HepG2 (cell line): ENCODE measurements around the gene FANCE. TPM values are rescaled to one million over a fixed set of nuclear protein-coding genes. Genes with fewer than 3 reads are reported as not detected.

Source experiments
- AKAP8 ChIP-seq: sonication (generic); formaldehyde crosslinking; IDR thresholded peaks from 2 replicates; pipeline ENCODE4 v1.5.1; 2020; ENCODE audit warnings: mild to moderate bottlenecking, missing genetic modification reagents
- BRF2 ChIP-seq: sonication (generic); formaldehyde crosslinking; IDR thresholded peaks from 2 replicates; pipeline ENCODE4 v1.8.1; 2022; ENCODE audit warnings: mild to moderate bottlenecking, missing genetic modification reagents
- DNMT1 ChIP-seq: sonication (generic); formaldehyde crosslinking; IDR thresholded peaks from 2 replicates; pipeline ENCODE4 v1.5.1; 2020; ENCODE audit warnings: mild to moderate bottlenecking, missing genetic modification reagents
- GATA4 ChIP-seq: sonication (generic); IDR thresholded peaks from 2 replicates; pipeline ENCODE4 v1.6.1; 2016; ENCODE audit warnings: antibody characterized with exemption, low read depth, borderline replicate concordance
- HOXA5 ChIP-seq: sonication (generic); formaldehyde crosslinking; IDR thresholded peaks from 2 replicates; pipeline ENCODE4 v1.4.0; 2020; ENCODE audit warnings: missing genetic modification reagents
- KAT8 ChIP-seq: IDR thresholded peaks from 2 replicates; pipeline ENCODE4 v1.6.1; 2016; ENCODE audit warnings: missing genetic modification reagents, missing compliant biosample characterization
- KMT2B ChIP-seq: IDR thresholded peaks from 2 replicates; pipeline ENCODE4 v1.6.1; 2016; ENCODE audit warnings: missing genetic modification reagents, missing compliant biosample characterization
- PHF5A ChIP-seq: IDR thresholded peaks from one replicate; pipeline ENCODE4 v1.6.1; 2018; ENCODE audit warnings: low read depth, missing genetic modification reagents; ENCODE audit not compliant: unreplicated experiment
- RARA ChIP-seq: IDR thresholded peaks from 2 replicates; pipeline ENCODE4 v1.6.1; 2016; ENCODE audit warnings: missing genetic modification reagents, missing compliant biosample characterization
- RORA ChIP-seq: sonication (generic); formaldehyde crosslinking; IDR thresholded peaks from 2 replicates; pipeline ENCODE4 v1.5.0; 2020; ENCODE audit warnings: mild to moderate bottlenecking, missing genetic modification reagents, moderate library complexity
- TBX2 ChIP-seq: sonication (generic); formaldehyde crosslinking; IDR thresholded peaks from 2 replicates; pipeline ENCODE4 v1.5.0; 2020; ENCODE audit warnings: missing genetic modification reagents, mild to moderate bottlenecking, borderline replicate concordance
- TMF1 ChIP-seq: sonication (generic); formaldehyde crosslinking; IDR thresholded peaks from 2 replicates; pipeline ENCODE4 v1.8.1; 2022; ENCODE audit warnings: low read depth, missing genetic modification reagents
- ZBTB8A ChIP-seq: sonication (generic); formaldehyde crosslinking; IDR thresholded peaks from 2 replicates; pipeline ENCODE4 v1.4.0; 2020; ENCODE audit warnings: mild to moderate bottlenecking, low read depth, missing genetic modification reagents, borderline replicate concordance
- ZMAT5 ChIP-seq: sonication (generic); formaldehyde crosslinking; IDR thresholded peaks from 2 replicates; pipeline ENCODE4 v1.5.0; 2020; ENCODE audit warnings: mild to moderate bottlenecking, low read depth, missing genetic modification reagents, borderline replicate concordance
- ZNF12 ChIP-seq: sonication (generic); formaldehyde crosslinking; IDR thresholded peaks from 2 replicates; pipeline ENCODE4 v1.5.0; 2020; ENCODE audit warnings: missing genetic modification reagents
- ZNF207 ChIP-seq: fragments of 450-650 bp; IDR thresholded peaks from 2 replicates; pipeline ENCODE4 v1.6.1; 2016; ENCODE audit warnings: antibody characterized with exemption, borderline replicate concordance
- ZNF33A ChIP-seq: sonication (generic); formaldehyde crosslinking; IDR thresholded peaks from 2 replicates; pipeline ENCODE4 v1.5.1; 2020; ENCODE audit warnings: missing genetic modification reagents, mild to moderate bottlenecking, moderate library complexity, borderline replicate concordance
- ZNF343 ChIP-seq: sonication (generic); formaldehyde crosslinking; IDR thresholded peaks from 2 replicates; pipeline ENCODE4 v1.4.0; 2020; ENCODE audit warnings: mild to moderate bottlenecking, missing genetic modification reagents
- ZNF367 ChIP-seq: sonication (generic); formaldehyde crosslinking; IDR thresholded peaks from 2 replicates; pipeline ENCODE4 v1.4.0; 2020; ENCODE audit warnings: missing genetic modification reagents, borderline replicate concordance
- ZSCAN12 ChIP-seq: sonication (generic); formaldehyde crosslinking; IDR thresholded peaks from 2 replicates; pipeline ENCODE4 v1.9.0; 2021; ENCODE audit warnings: mild to moderate bottlenecking, missing genetic modification reagents
- polyA plus RNA-seq, 8 experiments: library from polyadenylated mRNA; depleted of rRNA in 3 of 8; stranded (reverse) in 7 of 8; unstranded in 1 of 8; fragments of >200 nt; fragmentation: Illumina TruSeq in 4 of 8; extraction: Trizol in 4 of 8; gene quantifications; 2 replicates each; pipeline versions ENCODE4 v1.2.1 to v1.2.3, GENCODE V29; 2011 to 2016; ENCODE audit warnings: low read depth in 4 of 8, missing spikeins in 1 of 8, mixed read lengths in 1 of 8; ENCODE audit not compliant: insufficient read depth in 1 of 8
- total RNA-seq, 5 experiments: library from RNA; depleted of rRNA; stranded (reverse); fragments of >200 nt; fragmentation: Illumina TruSeq; extraction: Trizol; gene quantifications; 2 replicates each; pipeline ENCODE4 v1.2.3, GENCODE V29; 2016; ENCODE audit warnings: low read depth in 1 of 5
- TF ChIP-seq, protein P1 (sequence below): sonication (generic); formaldehyde crosslinking; IDR thresholded peaks from 2 replicates; pipeline ENCODE4 v1.5.0; 2020; ENCODE audit warnings: mild to moderate bottlenecking, missing genetic modification reagents, moderate library complexity
- TF ChIP-seq, protein P2 (sequence below): sonication (generic); formaldehyde crosslinking; IDR thresholded peaks from 2 replicates; pipeline ENCODE4 v1.4.0; 2020; ENCODE audit warnings: mild to moderate bottlenecking, missing genetic modification reagents
- TF ChIP-seq, protein P3 (sequence below): sonication (generic); formaldehyde crosslinking; IDR thresholded peaks from 2 replicates; pipeline ENCODE4 v1.8.1; 2023; ENCODE audit warnings: mild to moderate bottlenecking, missing genetic modification reagents

FANCE gene
- total and polyA plus RNA-seq, 2 of the 13 experiments (the other 11 are each of a cell fraction or from before 2014, with no cell fraction given) = 7.1 to 11.2 TPM

- TF ChIP-seq ZBTB8A (CRISPR knock-in tag) = 0 out of 2 replicates have a peak, but pooled peaks have one; percentile 15
- peak; percentile 36; the same call in 1 of the 2 replicates for TF ChIP-seq AKAP8
- peak; percentile 90 for TF ChIP-seq KMT2B
- peak; percentile 98 for TF ChIP-seq BRF2 (CRISPR knock-in tag)
- peak; percentile 95 for TF ChIP-seq TMF1 (CRISPR knock-in tag)
- TF ChIP-seq ZNF207 = no peak
- no peak for TF ChIP-seq ZMAT5 (CRISPR knock-in tag)
- TF ChIP-seq TBX2 (CRISPR knock-in tag) = peak; percentile 90; the same call in 1 of the 2 replicates
- TF ChIP-seq, protein P1, sequence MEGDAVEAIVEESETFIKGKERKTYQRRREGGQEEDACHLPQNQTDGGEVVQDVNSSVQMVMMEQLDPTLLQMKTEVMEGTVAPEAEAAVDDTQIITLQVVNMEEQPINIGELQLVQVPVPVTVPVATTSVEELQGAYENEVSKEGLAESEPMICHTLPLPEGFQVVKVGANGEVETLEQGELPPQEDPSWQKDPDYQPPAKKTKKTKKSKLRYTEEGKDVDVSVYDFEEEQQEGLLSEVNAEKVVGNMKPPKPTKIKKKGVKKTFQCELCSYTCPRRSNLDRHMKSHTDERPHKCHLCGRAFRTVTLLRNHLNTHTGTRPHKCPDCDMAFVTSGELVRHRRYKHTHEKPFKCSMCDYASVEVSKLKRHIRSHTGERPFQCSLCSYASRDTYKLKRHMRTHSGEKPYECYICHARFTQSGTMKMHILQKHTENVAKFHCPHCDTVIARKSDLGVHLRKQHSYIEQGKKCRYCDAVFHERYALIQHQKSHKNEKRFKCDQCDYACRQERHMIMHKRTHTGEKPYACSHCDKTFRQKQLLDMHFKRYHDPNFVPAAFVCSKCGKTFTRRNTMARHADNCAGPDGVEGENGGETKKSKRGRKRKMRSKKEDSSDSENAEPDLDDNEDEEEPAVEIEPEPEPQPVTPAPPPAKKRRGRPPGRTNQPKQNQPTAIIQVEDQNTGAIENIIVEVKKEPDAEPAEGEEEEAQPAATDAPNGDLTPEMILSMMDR (CRISPR knock-in tag) = peak; percentile 100
- TF ChIP-seq PHF5A (CRISPR knock-in tag) = peak; percentile 95
- peak; percentile 97 for TF ChIP-seq HOXA5
- TF ChIP-seq, protein P2, sequence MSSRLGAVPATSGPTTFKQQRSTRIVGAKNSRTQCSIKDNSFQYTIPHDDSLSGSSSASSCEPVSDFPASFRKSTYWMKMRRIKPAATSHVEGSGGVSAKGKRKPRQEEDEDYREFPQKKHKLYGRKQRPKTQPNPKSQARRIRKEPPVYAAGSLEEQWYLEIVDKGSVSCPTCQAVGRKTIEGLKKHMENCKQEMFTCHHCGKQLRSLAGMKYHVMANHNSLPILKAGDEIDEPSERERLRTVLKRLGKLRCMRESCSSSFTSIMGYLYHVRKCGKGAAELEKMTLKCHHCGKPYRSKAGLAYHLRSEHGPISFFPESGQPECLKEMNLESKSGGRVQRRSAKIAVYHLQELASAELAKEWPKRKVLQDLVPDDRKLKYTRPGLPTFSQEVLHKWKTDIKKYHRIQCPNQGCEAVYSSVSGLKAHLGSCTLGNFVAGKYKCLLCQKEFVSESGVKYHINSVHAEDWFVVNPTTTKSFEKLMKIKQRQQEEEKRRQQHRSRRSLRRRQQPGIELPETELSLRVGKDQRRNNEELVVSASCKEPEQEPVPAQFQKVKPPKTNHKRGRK (CRISPR knock-in tag) = no peak
- TF ChIP-seq GATA4 = peak; percentile 90; the same call in 1 of the 2 replicates
- TF ChIP-seq ZNF12 (CRISPR knock-in tag) = peak; percentile 52
- TF ChIP-seq ZNF343 (CRISPR knock-in tag) = no peak; the same call in 1 of the 2 replicates
- TF ChIP-seq ZNF33A (CRISPR knock-in tag) = peak; percentile 80; the same call in 1 of the 2 replicates
- TF ChIP-seq KAT8 (CRISPR knock-in tag) = peak; percentile 97
- TF ChIP-seq, protein P3, sequence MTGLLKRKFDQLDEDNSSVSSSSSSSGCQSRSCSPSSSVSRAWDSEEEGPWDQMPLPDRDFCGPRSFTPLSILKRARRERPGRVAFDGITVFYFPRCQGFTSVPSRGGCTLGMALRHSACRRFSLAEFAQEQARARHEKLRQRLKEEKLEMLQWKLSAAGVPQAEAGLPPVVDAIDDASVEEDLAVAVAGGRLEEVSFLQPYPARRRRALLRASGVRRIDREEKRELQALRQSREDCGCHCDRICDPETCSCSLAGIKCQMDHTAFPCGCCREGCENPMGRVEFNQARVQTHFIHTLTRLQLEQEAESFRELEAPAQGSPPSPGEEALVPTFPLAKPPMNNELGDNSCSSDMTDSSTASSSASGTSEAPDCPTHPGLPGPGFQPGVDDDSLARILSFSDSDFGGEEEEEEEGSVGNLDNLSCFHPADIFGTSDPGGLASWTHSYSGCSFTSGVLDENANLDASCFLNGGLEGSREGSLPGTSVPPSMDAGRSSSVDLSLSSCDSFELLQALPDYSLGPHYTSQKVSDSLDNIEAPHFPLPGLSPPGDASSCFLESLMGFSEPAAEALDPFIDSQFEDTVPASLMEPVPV (CRISPR knock-in tag) = peak; percentile 99
- TF ChIP-seq DNMT1 (CRISPR knock-in tag) = peak; percentile 88
- TF ChIP-seq ZNF367 (CRISPR knock-in tag) = 0 out of 2 replicates have a peak, but pooled peaks have one; percentile 48
- peak; percentile 31; the same call in 1 of the 2 replicates for TF ChIP-seq RARA (CRISPR knock-in tag)
- peak; percentile 18; the same call in 1 of the 2 replicates for TF ChIP-seq ZSCAN12 (CRISPR knock-in tag)
- TF ChIP-seq RORA = peak; percentile 89; the same call in 1 of the 2 replicates
These were observed 16.2 kb downstream of the FANCE start, which contains the start of gene RPL10A (continued) for GRCh38 chr6:35468181-35468979.
